T-cell (primary cell): Measurements from ENCODE around the gene PCNX4. TPM values are rescaled to one million over a fixed set of nuclear protein-coding genes. Genes with fewer than 3 reads are reported as not detected.

Source experiments
- ATAC-seq, 4 experiments: fragments of 200-7000 bp in 3 of 4; fragments of 150-1000 bp in 1 of 4; cut with Tn5 transposase; replicated peaks in 1 of 4; 1 replicate in 3 of 4; 2 replicates in 1 of 4; pipeline ENCODE4 v1.10.0; 2021; ENCODE audit warnings: moderate library complexity in 3 of 4, mild to moderate bottlenecking in 2 of 4, moderate number of reproducible peaks in 1 of 4
- CTCF ChIA-PET, 2 donors: fragments of 300-600 bp; sonication (Branson Sonifier 250); formaldehyde crosslinking; loops; one replicate each; lab custom pipeline; 2022; ENCODE audit warnings: antibody characterized with exemption in 2 of 2; lab: Charles Lee
- POLR2A ChIA-PET, 2 donors: fragments of 300-600 bp; sonication (Branson Sonifier 250); formaldehyde crosslinking; loops; one replicate each; lab custom pipeline; 2022; ENCODE audit warnings: antibody characterized with exemption in 2 of 2; lab: Charles Lee
- DNase-seq, 35 experiments: peaks; one replicate each; pipeline versions ENCODE4 v3.0.0 to v3.0.0-alpha.2; 2013 to 2023
- H3K27ac ChIP-seq: one replicate; pipeline ENCODE4 v1.5.1; 2013; ENCODE audit warnings: low read length
- H3K27me3 ChIP-seq, 2 experiments: replicated peaks in 1 of 2; 1 replicate in 1 of 2; 2 replicates in 1 of 2; pipeline versions ENCODE4 v1.6.1 to v1.7.0; 2013; ENCODE audit warnings: low read length in 1 of 2, mixed read lengths in 1 of 2; ENCODE audit not compliant: control insufficient read depth in 2 of 2, insufficient read depth in 2 of 2; ENCODE audit errors: extremely low read depth in 1 of 2
- H3K36me3 ChIP-seq, 2 donors: 1 replicate in 1 of 2; 2 replicates in 1 of 2; pipeline versions ENCODE4 v1.6.1 to v1.7.0; 2013; ENCODE audit warnings: low read length in 1 of 2; ENCODE audit not compliant: control insufficient read depth in 2 of 2, insufficient read depth in 1 of 2; ENCODE audit errors: extremely low read depth in 1 of 2
- H3K4me1 ChIP-seq, 2 experiments: 1 replicate in 1 of 2; 2 replicates in 1 of 2; pipeline versions ENCODE4 v1.6.1 to v1.7.0; 2013; ENCODE audit warnings: low read length in 2 of 2, mixed read lengths in 1 of 2; ENCODE audit not compliant: insufficient read depth in 2 of 2, control insufficient read depth in 1 of 2; ENCODE audit errors: extremely low read depth in 1 of 2
- H3K4me3 ChIP-seq, 2 donors: 1 replicate in 1 of 2; 2 replicates in 1 of 2; pipeline versions ENCODE4 v1.5.1 to v1.7.0; 2013; ENCODE audit warnings: mild to moderate bottlenecking in 2 of 2, low read length in 1 of 2, moderate library complexity in 1 of 2; ENCODE audit not compliant: control insufficient read depth in 1 of 2; ENCODE audit errors: extremely low read depth in 1 of 2
- H3K9me3 ChIP-seq: 2 replicates; pipeline ENCODE4 v1.7.0; 2013
- H3K27ac Mint-ChIP-seq, 2 donors: one replicate each; pipeline ENCODE4 v1.8.0; 2020 to 2021; ENCODE audit warnings: mild to moderate bottlenecking in 2 of 2, mixed read lengths in 2 of 2
- H3K27me3 Mint-ChIP-seq, 2 donors: one replicate each; pipeline ENCODE4 v1.8.0; 2021 to 2022; ENCODE audit warnings: mixed read lengths in 2 of 2
- H3K36me3 Mint-ChIP-seq: one replicate; pipeline ENCODE4 v1.8.0; 2021; ENCODE audit warnings: mixed read lengths
- H3K4me1 Mint-ChIP-seq, 3 donors: one replicate each; pipeline ENCODE4 v1.8.0; 2020 to 2022; ENCODE audit warnings: mixed read lengths in 3 of 3, mild to moderate bottlenecking in 1 of 3
- H3K4me3 Mint-ChIP-seq, 3 donors: one replicate each; pipeline ENCODE4 v1.8.0; 2020 to 2022; ENCODE audit warnings: mild to moderate bottlenecking in 3 of 3, mixed read lengths in 3 of 3, moderate library complexity in 3 of 3
- H3K9me3 Mint-ChIP-seq, 3 donors: one replicate each; pipeline ENCODE4 v1.8.0; 2020 to 2022; ENCODE audit warnings: mixed read lengths in 3 of 3
- WGBS: methylation state at CpG from one replicate; pipeline ENCODE4 v1.1.5; 2013; ENCODE audit warnings: missing lambda C conversion rate; ENCODE audit not compliant: insufficient coverage; 5-methylcytosine and 5-hydroxymethylcytosine counted together
- total RNA-seq, 35 experiments: library from RNA in 6 of 35; stranded (reverse) in 6 of 35; fragments of 120-200 nt in 1 of 35; gene quantifications; one replicate each; pipeline versions ENCODE4 v1.2.1 to v1.2.4 and lab custom pipeline; 2013 to 2026

The PCNX4 gene
- total RNA-seq, 5 donors from 2014 or later (not counting 1 experiment from before 2014, with no cell fraction given): 36.4 to 50.4 (median 47.4) TPM

GRCh38 chr14:60102389-60102788 lies 10.7 kb downstream of the PCNX4 start:
- H3K9me3 ChIP-seq: no peaks in the 10 kb centered on the region
- no peak overlapping the region for H3K27ac ChIP-seq
- H3K36me3 ChIP-seq: peaks cover 0 to under 1% of the 10 kb centered on the region in 2 donors
- no peak for ATAC-seq
- DNase-seq: no peak
- Mint-ChIP-seq H3K4me3 (no peak overlapping the region), H3K27me3 (no peaks in the 10 kb centered on the region), H3K9me3 (no peaks in the 10 kb centered on the region), H3K4me1 (peaks cover 41 to 52% (median 46%) of the 10 kb centered on the region in 3 donors), H3K36me3 (peaks cover 31% of the 10 kb centered on the region), H3K27ac (no peak overlapping the region)
- ChIA-PET POLR2A (no interaction called here), CTCF (no interaction called here)
- H3K4me1 ChIP-seq: peaks cover 0 to 2% of the 10 kb centered on the region in 2 experiments
- no CpG with 5 or more reads among the region's 2 CpGs for WGBS
- no peak overlapping the region for H3K4me3 ChIP-seq
- H3K27me3 ChIP-seq: no peaks in the 10 kb centered on the region

GRCh38 chr14:60106339-60106738 lies 14.6 kb downstream of the PCNX4 start:
- no peaks in the 10 kb centered on the region for H3K9me3 ChIP-seq
- H3K4me3 Mint-ChIP-seq: no peak overlapping the region
- peaks cover 30 to 50% (median 42%) of the 10 kb centered on the region in 3 donors for H3K4me1 Mint-ChIP-seq
- peak overlapping the region in 1 of 2 donors; percentile 18 for H3K27ac Mint-ChIP-seq
- no peaks in the 10 kb centered on the region for H3K27me3 ChIP-seq
- peaks cover 0 to 13% of the 10 kb centered on the region in 2 donors for H3K36me3 ChIP-seq
- no peaks in the 10 kb centered on the region for H3K4me1 ChIP-seq
- DNase-seq (no peak), ATAC-seq (no peak)
- H3K27me3 Mint-ChIP-seq: no peaks in the 10 kb centered on the region
- H3K36me3 Mint-ChIP-seq: peaks cover 36% of the 10 kb centered on the region
- ChIA-PET CTCF (interaction anchor here in 1 of 2 donors (0.6 kb wide), 2 partner anchors 17 to 525 kb away, joined by 4 to 7 read pairs; no protein-coding TSS in a partner anchor), POLR2A (interaction anchor here in 1 of 2 donors (0.6 kb wide), 1 partner anchor 88 kb away, joined by 3 read pairs; no protein-coding TSS in a partner anchor)
- WGBS: 100% methylated on average over 1 of the region's 2 CpGs
- H3K9me3 Mint-ChIP-seq: no peaks in the 10 kb centered on the region
- no peak overlapping the region for H3K27ac ChIP-seq
- H3K4me3 ChIP-seq: no peak overlapping the region

GRCh38 chr14:60107477-60107876 lies 15.8 kb downstream of the PCNX4 start:
- CTCF ChIA-PET: no interaction called here
- Histone ChIP-seq H3K4me3 (no peak overlapping the region), H3K36me3 (peaks cover 0 to 13% of the 10 kb centered on the region in 2 donors), H3K27me3 (no peaks in the 10 kb centered on the region), H3K9me3 (no peaks in the 10 kb centered on the region), H3K4me1 (no peaks in the 10 kb centered on the region), H3K27ac (no peak overlapping the region)
- WGBS: no CpG with 5 or more reads among the region's 4 CpGs
- ATAC-seq (no peak), DNase-seq (no peak)
- Mint-ChIP-seq H3K4me1 (peaks cover 30 to 41% (median 36%) of the 10 kb centered on the region in 3 donors), H3K9me3 (no peaks in the 10 kb centered on the region), H3K27ac (no peak overlapping the region), H3K36me3 (peaks cover 38% of the 10 kb centered on the region), H3K4me3 (no peak overlapping the region), H3K27me3 (no peaks in the 10 kb centered on the region)
- POLR2A ChIA-PET: no interaction called here

GRCh38 chr14:60111732-60112131 lies 20.0 kb downstream of the PCNX4 start:
- no peak for DNase-seq
- peaks cover 53% of the 10 kb centered on the region for H3K36me3 Mint-ChIP-seq
- H3K4me1 ChIP-seq: no peaks in the 10 kb centered on the region
- H3K36me3 ChIP-seq: peaks cover 0 to 28% of the 10 kb centered on the region in 2 donors
- no peak overlapping the region for H3K27ac Mint-ChIP-seq
- ChIA-PET POLR2A (no interaction called here), CTCF (no interaction called here)
- no peaks in the 10 kb centered on the region for H3K27me3 Mint-ChIP-seq
- H3K4me3 Mint-ChIP-seq: no peak overlapping the region
- WGBS: no CpG with 5 or more reads among the region's 2 CpGs
- peaks cover 19 to 28% (median 25%) of the 10 kb centered on the region in 3 donors for H3K4me1 Mint-ChIP-seq
- H3K4me3 ChIP-seq: no peak overlapping the region
- H3K27ac ChIP-seq: no peak overlapping the region
- H3K9me3 Mint-ChIP-seq: no peaks in the 10 kb centered on the region
- H3K9me3 ChIP-seq: no peaks in the 10 kb centered on the region
- ATAC-seq: no peak
- H3K27me3 ChIP-seq: no peaks in the 10 kb centered on the region

GRCh38 chr14:60114881-60115280 lies 23.2 kb downstream of the PCNX4 start:
- ChIA-PET CTCF (no interaction called here), POLR2A (no interaction called here)
- Mint-ChIP-seq H3K4me3 (no peak overlapping the region), H3K9me3 (no peaks in the 10 kb centered on the region), H3K27ac (no peak overlapping the region), H3K27me3 (no peaks in the 10 kb centered on the region), H3K4me1 (peaks cover 17 to 18% (median 18%) of the 10 kb centered on the region in 3 donors), H3K36me3 (peaks cover 52% of the 10 kb centered on the region)
- no peaks in the 10 kb centered on the region for H3K4me1 ChIP-seq
- H3K36me3 ChIP-seq: peaks cover 0 to 40% of the 10 kb centered on the region in 2 donors
- H3K9me3 ChIP-seq: no peaks in the 10 kb centered on the region
- WGBS: no CpG with 5 or more reads among the region's 1 CpG
- H3K4me3 ChIP-seq: no peak overlapping the region
- no peak overlapping the region for H3K27ac ChIP-seq
- no peaks in the 10 kb centered on the region for H3K27me3 ChIP-seq
- DNase-seq (no peak), ATAC-seq (no peak)

- Histone ChIP-seq H3K27me3 (no peaks in the 10 kb centered on the region), H3K4me3 (no peak overlapping the region), H3K36me3 (peaks cover 0 to 40% of the 10 kb centered on the region in 2 donors), H3K4me1 (no peaks in the 10 kb centered on the region), H3K9me3 (no peaks in the 10 kb centered on the region), H3K27ac (no peak overlapping the region)
- H3K36me3 Mint-ChIP-seq: peaks cover 54% of the 10 kb centered on the region
- POLR2A ChIA-PET: no interaction called here
- CTCF ChIA-PET: interaction anchor here in 1 of 2 donors (0.6 to 0.7 kb wide), 2 partner anchors 15 to 1056 kb away, joined by 3 read pairs; no protein-coding TSS in a partner anchor
- ATAC-seq (no peak), DNase-seq (no peak)
- no peaks in the 10 kb centered on the region for H3K27me3 Mint-ChIP-seq
- H3K9me3 Mint-ChIP-seq: no peaks in the 10 kb centered on the region
- H3K4me3 Mint-ChIP-seq: no peak overlapping the region
- no CpG with 5 or more reads among the region's 4 CpGs for WGBS
- peaks cover 7 to 10% (median 10%) of the 10 kb centered on the region in 3 donors for H3K4me1 Mint-ChIP-seq
- H3K27ac Mint-ChIP-seq: no peak overlapping the region
Observed at GRCh38 chr14:60116181-60116580, 24.5 kb downstream of the PCNX4 start.
